Measurements from ENCODE around the gene CPD.
A peak's percentile ranks its signal among the peaks of the same experiment; 100 is the strongest.
"Not testable (repeated sequence)": the region's sequence is repeated elsewhere in the genome, so short reads cannot be mapped to it uniquely, and the experiment has no call there.

Gene CPD

GRCh38 chr17:30378825-30379302 is at the start of gene CPD:
TSS of gene CPD (plus strand) at chr17:30378927. CDS start at chr17:30378981, 54 bp downstream.
- peak; percentile 97 for DNase-seq (ENCODE audit: low spot score)

GRCh38 chr17:30332057-30332542 is 46.6 kb upstream of the CPD start:
- DNase-seq (ENCODE audit: low spot score), result no peak

- no peak for DNase-seq (ENCODE audit: low spot score)
Measured at GRCh38 chr17:30333503-30334360, 45.0 kb upstream of the CPD start, which contains the start of gene TMIGD1. TSS of gene TMIGD1 (minus strand) at chr17:30334057. CDS start at chr17:30332133, 1,924 bp downstream.

GRCh38 chr17:30334421-30334820 is 44.3 kb upstream of the CPD start:
- DNase-seq (ENCODE audit: low spot score), result no peak

GRCh38 chr17:30336369-30337171 is 42.2 kb upstream of the CPD start:
- peak; percentile 69 for DNase-seq (ENCODE audit: low spot score)

- DNase-seq (ENCODE audit: low spot score), result no peak
Measured at GRCh38 chr17:30337393-30337999, 41.2 kb upstream of the CPD start.

GRCh38 chr17:30339086-30339485 is 39.6 kb upstream of the CPD start:
- no peak for DNase-seq (ENCODE audit: low spot score)

- no peak for DNase-seq (ENCODE audit: low spot score)
Measured at GRCh38 chr17:30340801-30341356, 37.8 kb upstream of the CPD start.

- no peak for DNase-seq (ENCODE audit: low spot score)
Measured at GRCh38 chr17:30341703-30342249, 37.0 kb upstream of the CPD start.

- DNase-seq (ENCODE audit: low spot score), result not testable (repeated sequence)
Measured at GRCh38 chr17:30343244-30343643, 35.5 kb upstream of the CPD start.

- DNase-seq (ENCODE audit: low spot score), result no peak
Measured at GRCh38 chr17:30343796-30344195, 34.9 kb upstream of the CPD start.

- no peak for DNase-seq (ENCODE audit: low spot score)
Measured at GRCh38 chr17:30344283-30345088, 34.2 kb upstream of the CPD start.

- DNase-seq (ENCODE audit: low spot score), result no peak
Measured at GRCh38 chr17:30345089-30345433, 33.7 kb upstream of the CPD start.

GRCh38 chr17:30345527-30346075 is 33.1 kb upstream of the CPD start:
- no peak for DNase-seq (ENCODE audit: low spot score)

GRCh38 chr17:30346221-30346795 is 32.4 kb upstream of the CPD start:
- no peak for DNase-seq (ENCODE audit: low spot score)

GRCh38 chr17:30347488-30347887 is 31.2 kb upstream of the CPD start:
- no peak for DNase-seq (ENCODE audit: low spot score)

- DNase-seq (ENCODE audit: low spot score), result no peak
Measured at GRCh38 chr17:30349252-30349651, 29.5 kb upstream of the CPD start.

- DNase-seq (ENCODE audit: low spot score), result not testable (repeated sequence)
Measured at GRCh38 chr17:30351263-30351662, 27.5 kb upstream of the CPD start.

GRCh38 chr17:30351735-30352134 is 27.0 kb upstream of the CPD start:
- no peak for DNase-seq (ENCODE audit: low spot score)

GRCh38 chr17:30352240-30352814 is 26.4 kb upstream of the CPD start:
- no peak for DNase-seq (ENCODE audit: low spot score)
